Retinal pigment epithelial cell (primary cell): ENCODE results near the gene TMEM106C.

Experiments
- DNase-seq: peaks from one replicate; pipeline ENCODE4 v3.0.0-alpha.2; 2010; ENCODE audit warnings: low read depth
- H3K4me3 ChIP-seq: 2 replicates; pipeline ENCODE4 v1.5.1; 2011; ENCODE audit warnings: mild to moderate bottlenecking, low read length, control low read depth, moderate library complexity
- CTCF ChIP-seq: conservative IDR thresholded peaks from 2 replicates; pipeline ENCODE4 v1.5.1; 2011; ENCODE audit warnings: low read depth, low read length, control low read depth, inconsistent platforms

TMEM106C gene

GRCh38 chr12:48008349-48008748 is 45.0 kb downstream of the TMEM106C start:
- H3K4me3 ChIP-seq, result no peak overlapping the region
- no peak for DNase-seq
- no peak for TF ChIP-seq CTCF

DNA sequence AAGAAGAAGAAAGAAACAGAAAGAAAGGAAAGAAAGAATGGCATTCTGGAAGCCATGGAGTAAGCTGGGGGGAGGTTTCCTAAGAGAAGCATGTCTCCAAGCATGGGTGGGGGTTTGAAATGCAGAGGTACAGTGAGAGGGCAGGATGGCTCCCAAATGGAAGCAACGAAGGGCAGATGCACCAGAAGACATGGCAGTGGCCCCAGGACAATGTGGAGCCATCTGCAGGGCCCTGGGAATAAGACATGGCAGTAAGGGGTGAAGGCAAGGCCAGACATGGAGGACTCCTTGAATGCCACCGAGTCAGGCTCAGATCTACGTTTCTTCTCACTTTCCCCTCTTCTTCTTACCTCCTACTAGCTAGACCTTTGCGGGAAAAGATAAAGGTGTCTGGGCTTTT is 45.6 kb downstream of the TMEM106C start:
- DNase-seq, result no peak
- H3K4me3 ChIP-seq, result no peak overlapping the region
- TF ChIP-seq CTCF, result no peak

GRCh38 chr12:48009471-48009870 is 46.1 kb downstream of the TMEM106C start:
- TF ChIP-seq CTCF, result no peak
- no peak overlapping the region for H3K4me3 ChIP-seq
- no peak for DNase-seq

DNA sequence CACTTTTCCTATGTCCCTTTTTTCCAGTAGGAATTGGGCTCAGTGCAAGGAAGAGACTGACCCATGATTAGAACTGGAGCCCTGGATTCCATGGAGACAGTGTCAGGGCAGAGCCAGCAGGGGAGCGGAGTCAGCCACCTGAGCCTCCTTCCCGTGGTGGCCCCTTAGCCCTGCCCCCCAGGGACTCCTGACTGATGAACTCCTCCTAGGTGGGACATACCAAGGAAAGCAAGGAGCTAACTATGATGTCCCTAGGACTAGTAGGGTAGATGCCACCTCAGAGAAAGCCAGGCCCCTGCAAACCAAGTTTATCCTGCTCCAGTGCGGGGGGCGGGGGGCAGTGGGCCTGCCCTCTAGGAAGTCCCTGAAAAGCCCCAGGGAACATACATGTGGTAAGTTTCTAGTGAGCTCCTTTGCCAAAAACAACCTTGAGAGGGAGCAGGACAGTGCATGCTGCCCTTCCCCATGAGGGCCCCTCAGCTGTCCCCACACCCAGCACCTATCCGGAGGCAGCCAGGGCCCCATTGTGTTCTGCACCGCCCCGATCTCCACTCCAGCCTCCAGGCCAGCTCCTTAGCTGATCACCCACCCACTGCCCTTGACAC is 47.1 kb downstream of the TMEM106C start:
- TF ChIP-seq CTCF, result no peak
- no peak overlapping the region for H3K4me3 ChIP-seq
- no peak for DNase-seq

GRCh38 chr12:48012070-48012469 is 48.7 kb downstream of the TMEM106C start:
- no peak overlapping the region for H3K4me3 ChIP-seq
- TF ChIP-seq CTCF, result no peak

GRCh38 chr12:48013287-48013686 is 49.9 kb downstream of the TMEM106C start:
- TF ChIP-seq CTCF, result no peak
- no peak overlapping the region for H3K4me3 ChIP-seq
- no peak for DNase-seq

More at GRCh38 chr12:48012070-48012469, 48.7 kb downstream of the TMEM106C start:
- no peak for DNase-seq

DNA sequence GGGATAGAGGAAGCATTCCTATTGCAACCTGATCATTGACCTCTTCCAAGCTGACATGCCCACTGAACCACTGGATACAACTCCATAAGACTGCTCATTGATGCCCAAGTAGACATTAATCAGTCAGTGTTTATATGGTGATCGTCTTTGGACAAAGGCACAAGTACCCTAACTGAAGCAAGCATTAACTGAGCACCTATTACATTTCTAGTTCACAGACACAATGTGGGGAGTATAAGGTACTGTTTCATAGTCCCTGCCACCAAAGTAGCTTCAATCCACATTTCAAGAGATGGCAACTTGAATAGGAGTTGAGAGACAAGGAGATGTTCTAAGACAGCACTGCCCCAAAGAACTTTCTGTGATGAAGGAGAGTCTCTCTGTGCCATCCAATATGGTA is 51.7 kb downstream of the TMEM106C start:
- H3K4me3 ChIP-seq, result no peak overlapping the region
- TF ChIP-seq CTCF, result no peak
- DNase-seq, result no peak
